SJSA1 (cell line): ENCODE results near the gene RUNX2. TPM values are rescaled to one million over a fixed set of nuclear protein-coding genes. Genes with fewer than 3 reads are reported as not detected.
A peak's percentile ranks its signal among the peaks of the same experiment; 100 is the strongest.

Experiments
- DNase-seq, 2 experiments: peaks; one replicate each; pipeline ENCODE4 v3.0.0-alpha.2; 2015 to 2020; ENCODE audit warnings: low spot score in 2 of 2, low read depth in 1 of 2
- H3K27ac ChIP-seq: fragments of 250-450 bp; sonication (Bioruptor Pico); 2 replicates; pipeline ENCODE4 v1.5.1; 2020; ENCODE audit warnings: mild to moderate bottlenecking, moderate library complexity
- H3K27me3 ChIP-seq: fragments of 250-450 bp; sonication (Bioruptor Pico); replicated peaks from 2 replicates; pipeline ENCODE4 v1.5.1; 2020; ENCODE audit warnings: mild to moderate bottlenecking, moderate library complexity
- H3K36me3 ChIP-seq: fragments of 250-450 bp; sonication (Bioruptor Pico); 2 replicates; pipeline ENCODE4 v1.5.1; 2020; ENCODE audit warnings: mild to moderate bottlenecking
- H3K4me1 ChIP-seq: fragments of 250-450 bp; sonication (Bioruptor Pico); replicated peaks from 2 replicates; pipeline ENCODE4 v1.6.1; 2021; ENCODE audit warnings: mild to moderate bottlenecking
- H3K4me3 ChIP-seq: fragments of 250-450 bp; sonication (Bioruptor Pico); 2 replicates; pipeline ENCODE4 v1.5.1; 2020; ENCODE audit warnings: mild to moderate bottlenecking
- H3K9me3 ChIP-seq: fragments of 250-450 bp; sonication (Bioruptor Pico); replicated peaks from 2 replicates; pipeline ENCODE4 v1.5.1; 2020; ENCODE audit warnings: mild to moderate bottlenecking
- total RNA-seq: library from RNA; depleted of rRNA; stranded (reverse); fragments of >200 nt; shearing (Covaris generic); gene quantifications from 2 replicates; pipeline ENCODE4 v1.2.3, GENCODE V29; 2014

Gene RUNX2
- total RNA-seq, 1 experiment from 2014 or later, result 10.3 TPM

DNA sequence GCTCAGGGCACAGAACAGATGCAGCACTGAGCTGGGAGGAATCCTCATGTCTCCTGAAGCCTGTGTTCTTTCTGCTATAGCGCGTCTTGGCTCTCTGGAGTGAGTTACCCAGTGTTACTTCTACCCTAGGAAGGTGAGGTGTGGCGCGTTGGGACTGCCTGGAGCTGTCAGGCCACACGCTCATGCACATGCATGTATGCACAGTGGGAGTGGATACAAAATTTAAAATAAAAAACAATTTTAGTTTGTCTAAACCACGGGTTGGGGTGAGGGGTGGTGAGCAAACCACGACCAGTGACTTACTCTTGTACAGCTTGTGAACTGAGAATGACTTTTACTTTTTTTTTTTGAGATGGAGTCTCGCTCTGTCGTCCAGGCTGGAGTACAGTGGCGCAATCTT is 348.2 kb downstream of the RUNX2 start:
- no peaks in the 10 kb centered on the region for H3K36me3 ChIP-seq
- 0 out of 2 replicates have a peak, but pooled peaks cover 3% of the 10 kb centered on the region for H3K9me3 ChIP-seq
- H3K27me3 ChIP-seq, result no peaks in the 10 kb centered on the region
- H3K27ac ChIP-seq, result no peak overlapping the region
- H3K4me1 ChIP-seq, result peaks cover 28% of the 10 kb centered on the region
- DNase-seq, result no peak
- no peak overlapping the region for H3K4me3 ChIP-seq

DNA sequence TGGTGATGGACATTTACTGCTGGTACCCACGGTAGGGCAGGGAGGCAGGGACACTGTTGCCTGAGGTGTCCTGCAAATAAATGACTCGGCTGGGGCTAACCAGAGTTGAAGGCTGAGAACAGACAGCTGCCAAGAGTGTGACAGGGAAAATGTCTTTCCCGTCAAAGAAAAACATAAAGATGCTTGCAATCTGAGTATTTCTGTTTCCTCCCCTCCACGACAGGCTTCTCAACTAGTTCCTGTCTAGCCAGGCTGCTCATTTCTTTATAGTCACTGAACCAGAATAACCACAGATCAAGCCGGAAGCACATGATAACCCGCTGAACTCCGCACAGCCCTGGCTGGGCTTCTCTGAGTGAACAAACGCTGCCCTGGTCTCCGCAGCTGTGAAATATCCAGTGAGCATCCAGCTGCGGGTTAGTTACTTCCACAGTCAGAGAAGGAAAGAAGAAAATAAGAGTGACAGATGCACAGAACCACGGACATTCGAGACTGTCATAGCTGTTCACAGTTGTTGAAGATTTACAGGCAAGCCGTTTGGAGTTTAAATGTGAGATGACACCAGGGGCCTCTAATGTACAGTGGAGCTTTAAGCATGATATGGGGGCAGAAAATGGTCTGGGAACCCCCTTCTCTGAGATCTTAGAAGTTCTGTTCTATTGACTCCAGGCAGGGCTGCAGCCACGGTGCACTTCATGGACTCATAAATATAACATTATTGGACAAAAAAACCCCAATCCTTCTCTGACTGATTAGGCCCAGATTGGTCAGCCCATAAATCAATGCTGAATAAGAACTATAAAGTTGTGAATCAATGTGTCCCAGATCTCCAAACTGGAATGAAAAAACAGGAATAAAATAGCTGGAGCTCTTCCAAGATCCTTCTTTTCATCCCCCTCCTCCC is 349.5 kb downstream of the RUNX2 start:
- Histone ChIP-seq H3K4me3 (no peak overlapping the region), H3K36me3 (no peaks in the 10 kb centered on the region), H3K27ac (0 out of 2 replicates have a peak overlapping the region, but pooled peaks have one; percentile 9), H3K9me3 (peaks cover 7% of the 10 kb centered on the region; the same call in 1 of the 2 replicates), H3K27me3 (no peaks in the 10 kb centered on the region), H3K4me1 (peaks cover 32% of the 10 kb centered on the region)
- no peak for DNase-seq

DNA sequence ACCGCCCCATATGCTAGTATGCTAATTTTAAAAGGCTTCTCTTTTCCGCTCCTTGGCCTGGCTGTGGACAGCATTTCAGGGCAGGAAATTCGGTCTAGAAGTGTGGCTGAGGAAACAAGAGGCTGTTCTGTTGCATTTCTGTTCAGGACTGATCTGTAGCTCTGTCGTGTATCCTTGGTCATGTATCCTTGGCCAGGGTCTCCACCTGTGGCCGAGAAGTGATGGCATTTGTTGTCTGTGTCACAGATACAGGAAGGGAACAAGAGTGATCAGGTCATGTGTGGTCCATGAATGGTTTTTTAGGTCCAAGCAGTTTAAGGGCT is 350.1 kb downstream of the RUNX2 start:
- H3K27me3 ChIP-seq, result no peaks in the 10 kb centered on the region
- no peaks in the 10 kb centered on the region for H3K36me3 ChIP-seq
- DNase-seq, result no peak
- H3K4me3 ChIP-seq, result no peak overlapping the region
- no peak overlapping the region for H3K27ac ChIP-seq
- H3K9me3 ChIP-seq, result peaks cover 7% of the 10 kb centered on the region; the same call in 1 of the 2 replicates
- peaks cover 33% of the 10 kb centered on the region for H3K4me1 ChIP-seq

DNA sequence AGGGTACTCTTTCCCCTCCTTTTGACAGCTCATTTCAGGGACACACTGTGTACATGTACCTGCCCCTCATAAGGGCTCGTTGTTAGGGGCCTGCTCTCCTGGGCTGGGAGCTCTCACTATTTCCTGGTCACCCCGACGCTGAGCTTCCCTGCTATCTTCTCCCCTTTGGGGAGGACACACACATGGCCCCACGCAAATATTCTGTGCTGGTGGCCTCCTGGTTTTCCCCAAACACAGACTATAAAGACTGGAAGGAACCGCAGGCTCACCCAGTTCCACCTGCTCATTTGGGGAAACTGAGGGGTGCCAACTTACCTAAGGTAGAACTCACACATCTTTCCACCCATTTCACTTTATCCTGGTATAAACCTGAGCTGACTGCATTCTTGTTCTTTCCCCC is 351.0 kb downstream of the RUNX2 start:
- Histone ChIP-seq H3K36me3 (no peaks in the 10 kb centered on the region), H3K27me3 (no peaks in the 10 kb centered on the region), H3K27ac (no peak overlapping the region), H3K4me3 (no peak overlapping the region), H3K4me1 (peaks cover 42% of the 10 kb centered on the region), H3K9me3 (peaks cover 7% of the 10 kb centered on the region; the same call in 1 of the 2 replicates)
- DNase-seq, result no peak

DNA sequence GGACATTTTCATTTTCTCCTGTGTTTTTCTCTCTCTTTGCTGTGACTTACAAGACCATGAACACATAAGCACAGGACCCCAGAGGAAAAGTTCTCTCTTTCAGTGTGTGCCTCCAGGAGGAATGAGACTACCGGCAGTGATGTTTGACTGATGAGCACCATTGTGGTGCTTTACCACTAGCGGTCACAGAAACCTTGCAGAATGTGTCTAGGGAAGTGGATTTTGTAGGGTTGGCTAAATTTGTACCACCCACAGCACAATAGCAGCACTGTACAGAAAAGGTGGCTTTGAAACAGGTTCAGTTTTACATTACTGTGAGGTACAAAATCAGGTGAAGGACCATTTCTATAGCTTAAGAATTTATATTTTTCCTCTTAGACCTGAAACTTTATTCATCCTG is 351.5 kb downstream of the RUNX2 start:
- Histone ChIP-seq H3K27me3 (no peaks in the 10 kb centered on the region), H3K4me3 (no peak overlapping the region), H3K4me1 (peaks cover 47% of the 10 kb centered on the region), H3K36me3 (no peaks in the 10 kb centered on the region), H3K27ac (no peak overlapping the region), H3K9me3 (peaks cover 7% of the 10 kb centered on the region; the same call in 1 of the 2 replicates)
- DNase-seq, result no peak

DNA sequence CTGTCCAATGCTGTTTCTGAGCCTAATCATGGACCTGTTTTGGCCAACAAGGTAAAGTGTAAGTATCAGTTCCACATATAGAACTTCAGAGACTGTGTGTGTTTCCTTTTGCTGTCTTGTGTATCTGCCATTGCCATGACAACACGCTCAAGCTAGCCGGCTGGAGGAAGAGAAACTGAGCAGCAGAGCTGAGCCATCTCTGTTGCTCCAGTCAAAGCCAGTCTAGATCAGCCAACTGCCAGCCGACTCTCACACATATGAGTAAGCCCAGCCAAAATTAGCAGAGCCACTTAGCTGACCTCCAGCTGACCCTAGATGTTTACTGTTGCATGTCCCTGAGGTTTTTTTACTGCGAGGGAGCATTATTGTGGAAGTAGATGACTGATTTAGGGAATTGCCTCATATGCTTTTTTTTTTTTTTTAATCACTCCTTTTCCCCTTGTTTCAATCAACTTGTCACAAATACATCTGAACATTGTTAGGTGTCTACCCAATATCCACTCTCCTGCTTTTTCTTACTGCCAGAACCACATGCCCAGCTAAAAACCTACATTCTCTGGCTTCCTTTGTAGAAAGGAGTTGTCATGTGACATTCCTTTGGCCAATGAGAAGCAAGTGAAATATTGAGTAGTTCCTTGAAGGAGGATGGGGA is 353.9 kb downstream of the RUNX2 start:
- DNase-seq, result peak in 1 of 2 experiments; percentile 54
- Histone ChIP-seq H3K36me3 (no peaks in the 10 kb centered on the region), H3K4me3 (no peak overlapping the region), H3K27me3 (no peaks in the 10 kb centered on the region), H3K4me1 (peaks cover 55% of the 10 kb centered on the region), H3K27ac (peak overlapping the region; percentile 9; the same call in 1 of the 2 replicates), H3K9me3 (peaks cover 7% of the 10 kb centered on the region; the same call in 1 of the 2 replicates)

DNA sequence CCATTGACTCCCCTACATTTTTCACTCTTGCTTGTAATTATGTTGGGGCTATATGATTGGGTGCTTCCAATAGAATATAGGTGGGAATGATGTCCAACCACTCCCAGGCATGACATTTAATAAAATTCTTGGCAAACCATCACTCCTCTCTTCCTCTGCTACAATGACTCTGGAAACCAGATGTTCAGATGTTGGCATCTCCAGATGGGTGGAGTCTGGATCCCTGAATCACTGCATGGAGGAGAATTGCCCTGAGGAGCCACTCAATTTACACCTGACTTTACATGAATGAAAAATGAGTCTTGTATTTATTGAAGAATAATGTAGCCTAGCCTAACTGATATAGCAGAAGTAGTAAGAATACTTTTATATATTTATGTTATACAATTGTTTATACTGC is 356.3 kb downstream of the RUNX2 start:
- Histone ChIP-seq H3K4me3 (no peak overlapping the region), H3K9me3 (peaks cover 7% of the 10 kb centered on the region; the same call in 1 of the 2 replicates), H3K27me3 (no peaks in the 10 kb centered on the region), H3K4me1 (peaks cover 55% of the 10 kb centered on the region), H3K36me3 (no peaks in the 10 kb centered on the region), H3K27ac (peak overlapping the region; percentile 53)
- no peak for DNase-seq

DNA sequence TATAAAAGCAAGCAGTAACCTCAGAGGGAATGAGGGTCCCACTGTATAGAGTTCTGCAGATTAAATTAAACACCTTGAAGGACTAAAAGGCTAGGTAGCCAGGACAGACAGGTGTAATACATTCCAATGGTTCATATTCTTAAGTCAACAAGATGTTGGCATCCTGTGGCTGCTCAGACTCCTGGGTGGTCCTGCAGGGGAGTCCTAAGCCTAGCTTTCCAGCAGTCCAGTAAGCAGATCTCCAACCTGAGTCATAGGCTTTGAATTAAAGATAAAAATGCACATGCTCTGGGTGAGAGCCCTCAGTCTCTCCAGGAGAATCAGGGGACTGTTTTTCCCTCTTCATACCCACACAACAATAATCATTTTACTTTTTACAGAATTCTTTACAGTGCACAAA is 356.9 kb downstream of the RUNX2 start:
- peak; percentile 91 to 92 for DNase-seq
- Histone ChIP-seq H3K9me3 (peaks cover 7% of the 10 kb centered on the region; the same call in 1 of the 2 replicates), H3K36me3 (no peaks in the 10 kb centered on the region), H3K4me3 (no peak overlapping the region), H3K27me3 (no peaks in the 10 kb centered on the region), H3K27ac (peak overlapping the region; percentile 53), H3K4me1 (peaks cover 55% of the 10 kb centered on the region)

DNA sequence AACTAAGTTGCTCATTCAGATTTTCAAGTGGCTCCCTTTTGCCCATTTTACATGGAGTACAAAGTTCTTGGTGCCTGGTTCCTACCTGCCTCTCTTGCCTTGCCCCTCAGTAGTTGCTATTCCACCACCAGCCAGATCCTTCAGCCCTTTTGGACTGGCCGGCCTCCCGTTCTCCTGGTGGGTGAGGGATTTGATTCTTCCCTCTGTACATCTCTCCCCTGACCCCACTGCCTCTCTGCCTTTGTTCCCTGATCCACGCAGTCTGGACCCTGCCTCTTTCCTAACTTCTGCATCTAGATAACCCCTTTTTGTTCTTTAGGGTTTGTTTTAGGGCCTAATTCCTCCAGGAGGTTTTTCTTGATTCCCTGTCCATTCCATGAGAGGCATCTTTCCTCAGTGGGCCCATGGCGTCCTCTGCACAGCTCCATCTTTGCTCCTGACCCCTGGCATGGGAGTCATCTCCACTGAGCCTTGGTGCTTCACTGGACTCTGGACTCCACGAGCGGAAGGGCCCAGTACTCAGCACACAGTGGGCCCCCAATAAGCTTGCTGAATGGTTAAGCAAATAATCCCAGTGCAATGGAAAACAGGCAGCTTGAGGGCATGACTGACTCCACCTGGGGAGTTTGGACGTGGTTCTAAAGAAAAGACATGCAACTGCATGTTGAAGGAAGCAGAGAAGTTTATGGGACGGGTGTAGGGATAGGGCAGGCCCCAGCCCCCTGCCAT is 358.9 kb downstream of the RUNX2 start:
- H3K4me1 ChIP-seq, result peaks cover 69% of the 10 kb centered on the region
- no peaks in the 10 kb centered on the region for H3K36me3 ChIP-seq
- no peak overlapping the region for H3K4me3 ChIP-seq
- H3K27ac ChIP-seq, result peak overlapping the region; percentile 47
- no peaks in the 10 kb centered on the region for H3K27me3 ChIP-seq
- no peaks in the 10 kb centered on the region for H3K9me3 ChIP-seq
- no peak for DNase-seq

DNA sequence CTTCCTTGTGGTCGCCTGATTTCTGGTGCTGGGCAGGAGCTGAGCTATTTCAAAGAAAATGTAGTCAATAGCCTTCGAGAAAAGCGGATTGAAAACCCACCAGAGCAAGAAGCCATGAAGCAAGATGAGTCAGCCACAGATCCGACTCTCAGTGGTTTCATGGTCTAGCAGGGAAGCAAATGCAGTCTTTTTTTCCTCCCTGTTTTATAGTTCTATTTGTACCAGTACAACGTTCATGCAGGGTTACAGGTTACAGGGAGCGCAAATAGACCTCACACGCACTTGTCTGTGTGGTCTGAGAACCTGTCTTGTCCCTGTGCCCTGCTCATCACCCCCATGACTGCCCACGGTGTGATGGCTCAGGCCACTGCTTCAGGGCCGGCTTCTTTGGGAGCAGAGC is 359.4 kb downstream of the RUNX2 start:
- no peaks in the 10 kb centered on the region for H3K9me3 ChIP-seq
- H3K27ac ChIP-seq, result peak overlapping the region; percentile 47
- no peaks in the 10 kb centered on the region for H3K27me3 ChIP-seq
- H3K36me3 ChIP-seq, result no peaks in the 10 kb centered on the region
- peaks cover 65% of the 10 kb centered on the region for H3K4me1 ChIP-seq
- H3K4me3 ChIP-seq, result no peak overlapping the region
- DNase-seq, result peak; percentile 63 to 72

DNA sequence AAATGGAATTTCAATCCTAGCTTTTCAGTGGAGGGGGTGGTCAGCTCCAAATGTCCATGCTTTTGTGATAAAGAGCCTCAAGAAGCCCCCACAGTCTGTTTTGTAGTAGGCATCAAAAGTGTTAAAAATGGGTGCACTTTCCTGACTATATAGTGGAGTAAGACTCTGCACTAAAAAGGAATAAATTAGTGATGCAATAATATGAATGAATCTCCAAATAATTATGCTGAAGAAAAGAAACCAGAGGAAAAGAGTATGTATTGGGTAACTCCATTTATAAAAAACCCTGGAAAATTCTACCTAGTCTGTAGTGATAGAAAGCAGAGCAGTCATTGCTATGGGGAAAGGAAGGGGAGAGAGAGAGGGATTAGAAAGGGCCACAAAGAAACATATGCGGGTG is 360.1 kb downstream of the RUNX2 start:
- Histone ChIP-seq H3K36me3 (no peaks in the 10 kb centered on the region), H3K4me1 (peaks cover 65% of the 10 kb centered on the region), H3K9me3 (no peaks in the 10 kb centered on the region), H3K27me3 (no peaks in the 10 kb centered on the region), H3K4me3 (no peak overlapping the region), H3K27ac (peak overlapping the region; percentile 47)
- no peak for DNase-seq

DNA sequence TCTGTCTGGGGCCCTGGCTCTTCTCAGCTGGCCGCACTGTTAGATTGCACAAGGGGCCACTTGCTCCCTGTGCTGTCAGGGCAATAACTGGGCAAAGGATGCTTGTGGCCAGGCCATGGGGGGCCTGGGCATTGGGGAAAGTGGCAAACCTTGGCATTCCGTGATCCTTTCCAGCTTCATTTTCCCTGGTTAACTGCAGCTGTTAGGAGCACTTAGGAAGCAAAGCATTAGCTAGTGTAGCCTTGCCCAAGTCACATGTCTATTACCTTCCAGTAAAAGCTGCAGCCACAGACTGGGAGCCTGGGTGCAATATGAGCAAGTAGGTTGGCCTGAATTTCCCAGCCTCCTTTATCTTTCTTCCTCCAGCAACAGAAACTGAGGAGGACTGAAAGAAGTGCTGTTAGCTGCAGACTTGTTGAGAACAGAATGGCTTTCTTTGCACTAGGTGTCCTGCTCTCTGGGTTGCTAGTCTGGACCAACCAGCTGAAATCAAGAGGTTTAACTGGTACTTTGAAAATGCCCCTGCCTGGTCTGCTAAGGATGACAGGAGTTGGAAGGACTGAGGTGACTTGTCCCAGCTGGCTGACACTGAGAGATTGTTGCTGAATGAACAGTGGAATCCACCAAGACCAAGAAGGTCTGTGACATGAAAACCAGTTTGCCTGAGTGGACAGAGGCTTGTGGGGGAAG is 361.9 kb downstream of the RUNX2 start:
- H3K4me3 ChIP-seq, result no peak overlapping the region
- no peak for DNase-seq
- H3K27ac ChIP-seq, result no peak overlapping the region
- H3K36me3 ChIP-seq, result no peaks in the 10 kb centered on the region
- H3K9me3 ChIP-seq, result no peaks in the 10 kb centered on the region
- no peaks in the 10 kb centered on the region for H3K27me3 ChIP-seq
- peaks cover 46% of the 10 kb centered on the region for H3K4me1 ChIP-seq

DNA sequence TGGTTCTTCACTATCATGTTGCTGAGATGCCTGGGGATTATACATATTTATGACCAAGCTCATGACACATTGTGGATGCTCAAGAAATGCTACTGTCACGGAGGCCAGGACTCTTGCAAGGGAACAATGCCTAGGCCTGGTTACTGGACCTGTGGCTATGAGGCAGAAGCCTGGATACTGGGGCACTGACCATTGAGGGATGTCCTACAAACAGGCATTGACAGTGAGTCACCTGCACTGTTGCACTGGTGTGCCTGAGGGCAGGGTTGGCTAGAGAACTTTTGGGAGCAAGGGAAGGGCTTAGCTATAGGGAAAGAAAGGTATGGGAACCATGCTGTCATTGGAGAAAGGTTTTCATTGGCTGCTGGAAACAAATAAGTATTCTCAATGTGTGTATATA is 362.7 kb downstream of the RUNX2 start:
- Histone ChIP-seq H3K27me3 (no peaks in the 10 kb centered on the region), H3K9me3 (no peaks in the 10 kb centered on the region), H3K36me3 (no peaks in the 10 kb centered on the region), H3K4me3 (no peak overlapping the region), H3K27ac (0 out of 2 replicates have a peak overlapping the region, but pooled peaks have one; percentile 7), H3K4me1 (peaks cover 38% of the 10 kb centered on the region)
- DNase-seq, result no peak
